ENCODE data around the gene ZDHHC16. TPM values are rescaled to one million over a fixed set of nuclear protein-coding genes. Genes with fewer than 3 reads are reported as not detected.

The ZDHHC16 gene
- polyA plus RNA-seq, 2 donors: 18.1 to 20.5 TPM

DNA sequence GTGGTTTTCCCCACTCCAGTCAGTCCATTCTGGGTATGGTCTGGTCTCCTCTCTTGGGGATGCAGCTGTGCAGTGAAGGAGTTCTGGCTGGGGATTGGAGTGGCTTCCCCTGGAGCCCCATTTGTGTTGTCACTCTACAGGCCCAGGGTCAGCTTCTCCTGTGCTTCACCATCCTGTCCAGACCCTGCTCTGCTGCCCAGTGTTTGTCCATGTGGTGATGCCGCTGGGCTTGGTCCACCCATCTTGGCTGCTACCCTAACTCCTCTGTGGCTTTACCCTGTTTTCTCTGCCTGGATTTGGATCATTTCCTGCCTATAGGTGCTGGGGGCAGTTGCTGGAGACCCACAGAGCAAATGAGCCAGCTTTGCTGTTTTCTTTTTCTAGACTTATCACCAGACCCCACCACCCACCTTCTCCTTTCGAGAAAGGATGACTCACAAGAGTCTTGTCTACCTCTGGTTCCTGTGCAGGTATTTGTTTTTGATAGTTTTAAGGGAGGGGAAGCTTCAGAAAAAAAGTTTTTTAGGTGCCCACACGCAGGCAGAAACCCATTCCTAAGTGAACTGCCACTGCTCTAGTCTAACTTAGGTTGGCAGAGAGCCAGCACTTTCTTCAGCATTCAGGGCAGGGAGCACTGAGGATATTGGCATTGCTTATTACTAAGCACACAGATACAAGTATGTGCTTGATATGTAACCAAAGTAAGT, 8.5 kb downstream of the ZDHHC16 start:
- Histone ChIP-seq H3K4me1 (ENCODE audit: control insufficient read depth in 2 of 2, insufficient read depth in 2 of 2, low read length in 1 of 2) (peaks cover 3 to 5% of the 10 kb centered on the region in 2 donors), H3K27ac (ENCODE audit: low read depth in 2 of 2, low read length in 1 of 2) (peak overlapping the region in 1 of 2 donors; percentile 34), H3K4me3 (ENCODE audit: low read depth in 1 of 2, low read length in 2 of 2) (no peak overlapping the region), H3K27me3 (ENCODE audit: control insufficient read depth in 1 of 2, insufficient read depth in 2 of 2, low read length in 2 of 2) (no peaks in the 10 kb centered on the region), H3K36me3 (ENCODE audit: control insufficient read depth in 2 of 2, insufficient read depth in 2 of 2, low read length in 1 of 2) (peaks cover 22 to 47% of the 10 kb centered on the region in 2 donors), H3K9me3 (ENCODE audit: control insufficient read depth in 2 of 2, insufficient read depth in 1 of 2, low read depth in 1 of 2, low read length in 1 of 2) (no peaks in the 10 kb centered on the region)
- 49 to 61% methylated on average over 3 of the region's 3 CpGs for WGBS, 2 donors

GRCh38 chr10:97456034-97456685, 10.2 kb downstream of the ZDHHC16 start:
- no peak overlapping the region for H3K4me3 ChIP-seq (ENCODE audit: low read depth in 1 of 2, low read length in 2 of 2)
- WGBS, 2 donors: 60 to 82% methylated on average over 5 of the region's 5 CpGs
- no peaks in the 10 kb centered on the region for H3K9me3 ChIP-seq (ENCODE audit: control insufficient read depth in 2 of 2, insufficient read depth in 1 of 2, low read depth in 1 of 2, low read length in 1 of 2)
- no peaks in the 10 kb centered on the region for H3K27me3 ChIP-seq (ENCODE audit: control insufficient read depth in 1 of 2, insufficient read depth in 2 of 2, low read length in 2 of 2)
- H3K27ac ChIP-seq (ENCODE audit: low read depth in 2 of 2, low read length in 1 of 2): no peak overlapping the region
- H3K36me3 ChIP-seq (ENCODE audit: control insufficient read depth in 2 of 2, insufficient read depth in 2 of 2, low read length in 1 of 2): peaks cover 31 to 57% of the 10 kb centered on the region in 2 donors
- H3K4me1 ChIP-seq (ENCODE audit: control insufficient read depth in 2 of 2, insufficient read depth in 2 of 2, low read length in 1 of 2): peaks cover 3 to 5% of the 10 kb centered on the region in 2 donors

DNA sequence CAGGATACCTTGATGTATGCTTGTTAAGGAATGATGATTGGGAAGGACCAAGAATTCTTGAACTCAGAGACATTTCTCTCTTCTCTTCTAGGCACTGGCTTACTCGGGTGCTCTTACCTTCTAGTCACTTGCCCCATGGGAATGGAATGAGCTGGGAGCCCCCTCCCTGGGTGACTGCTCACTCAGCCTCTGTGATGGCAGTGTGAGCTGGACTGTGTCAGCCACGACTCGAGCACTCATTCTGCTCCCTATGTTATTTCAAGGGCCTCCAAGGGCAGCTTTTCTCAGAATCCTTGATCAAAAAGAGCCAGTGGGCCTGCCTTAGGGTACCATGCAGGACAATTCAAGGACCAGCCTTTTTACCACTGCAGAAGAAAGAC, 10.7 kb downstream of the ZDHHC16 start:
- WGBS, 2 donors: 78 to 82% methylated on average over 3 of the region's 3 CpGs
- H3K9me3 ChIP-seq (ENCODE audit: control insufficient read depth in 2 of 2, insufficient read depth in 1 of 2, low read depth in 1 of 2, low read length in 1 of 2): no peaks in the 10 kb centered on the region
- H3K36me3 ChIP-seq (ENCODE audit: control insufficient read depth in 2 of 2, insufficient read depth in 2 of 2, low read length in 1 of 2): peaks cover 31 to 58% of the 10 kb centered on the region in 2 donors
- no peaks in the 10 kb centered on the region for H3K27me3 ChIP-seq (ENCODE audit: control insufficient read depth in 1 of 2, insufficient read depth in 2 of 2, low read length in 2 of 2)
- H3K4me1 ChIP-seq (ENCODE audit: control insufficient read depth in 2 of 2, insufficient read depth in 2 of 2, low read length in 1 of 2): peaks cover 3 to 5% of the 10 kb centered on the region in 2 donors
- no peak overlapping the region for H3K27ac ChIP-seq (ENCODE audit: low read depth in 2 of 2, low read length in 1 of 2)
- H3K4me3 ChIP-seq (ENCODE audit: low read depth in 1 of 2, low read length in 2 of 2): no peak overlapping the region

DNA sequence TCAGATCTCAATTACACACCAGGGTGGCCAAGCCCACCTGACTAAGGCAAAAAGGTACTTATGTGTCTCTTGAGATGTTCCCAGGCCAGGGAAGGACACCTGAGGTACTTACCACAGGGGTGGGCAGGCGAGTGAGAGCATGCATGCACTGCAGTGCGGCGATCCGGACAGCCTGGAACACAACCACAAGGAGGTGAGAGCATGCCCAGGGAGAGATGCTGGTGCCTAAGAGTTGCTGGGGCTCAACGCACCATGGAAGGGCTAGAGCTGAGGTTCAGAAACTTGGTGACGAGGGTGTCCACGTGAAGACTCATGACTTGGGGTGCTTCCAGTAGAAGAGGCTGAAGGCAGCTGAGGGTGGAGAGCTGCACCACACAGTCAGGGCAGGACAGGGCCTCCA, 13.1 kb downstream of the ZDHHC16 start:
- Histone ChIP-seq H3K4me1 (ENCODE audit: control insufficient read depth in 2 of 2, insufficient read depth in 2 of 2, low read length in 1 of 2) (peaks cover 0 to 3% of the 10 kb centered on the region in 2 donors), H3K9me3 (ENCODE audit: control insufficient read depth in 2 of 2, insufficient read depth in 1 of 2, low read depth in 1 of 2, low read length in 1 of 2) (no peaks in the 10 kb centered on the region), H3K27me3 (ENCODE audit: control insufficient read depth in 1 of 2, insufficient read depth in 2 of 2, low read length in 2 of 2) (no peaks in the 10 kb centered on the region), H3K27ac (ENCODE audit: low read depth in 2 of 2, low read length in 1 of 2) (no peak overlapping the region), H3K36me3 (ENCODE audit: control insufficient read depth in 2 of 2, insufficient read depth in 2 of 2, low read length in 1 of 2) (peaks cover 37 to 59% of the 10 kb centered on the region in 2 donors), H3K4me3 (ENCODE audit: low read depth in 1 of 2, low read length in 2 of 2) (no peak overlapping the region)
- 84 to 92% methylated on average over 7 of the region's 7 CpGs for whole genome bisulfite sequencing, 2 donors

DNA sequence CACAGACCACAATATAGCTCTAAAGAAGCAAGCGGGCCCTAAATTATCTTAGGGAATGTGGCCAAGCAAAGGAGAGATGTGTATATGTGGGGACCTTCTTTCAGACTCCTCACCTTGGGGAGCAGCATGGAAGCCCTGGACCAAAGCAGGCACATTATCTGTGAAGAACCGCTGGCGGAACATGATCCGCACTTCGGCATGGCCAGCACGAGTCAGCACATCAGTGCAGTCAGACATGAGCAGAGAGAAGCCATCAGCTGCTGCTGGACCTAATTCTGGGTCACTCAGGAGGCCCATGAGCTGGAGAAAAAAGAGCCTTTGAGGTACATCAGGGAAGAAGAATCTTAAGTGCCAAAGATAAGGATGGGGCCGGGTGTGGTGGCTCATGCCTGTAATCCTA, 14.0 kb downstream of the ZDHHC16 start:
- no peaks in the 10 kb centered on the region for H3K9me3 ChIP-seq (ENCODE audit: control insufficient read depth in 2 of 2, insufficient read depth in 1 of 2, low read depth in 1 of 2, low read length in 1 of 2)
- H3K4me3 ChIP-seq (ENCODE audit: low read depth in 1 of 2, low read length in 2 of 2): no peak overlapping the region
- no peaks in the 10 kb centered on the region for H3K27me3 ChIP-seq (ENCODE audit: control insufficient read depth in 1 of 2, insufficient read depth in 2 of 2, low read length in 2 of 2)
- 76 to 81% methylated on average over 7 of the region's 7 CpGs for WGBS, 2 donors
- peaks cover 40 to 59% of the 10 kb centered on the region in 2 donors for H3K36me3 ChIP-seq (ENCODE audit: control insufficient read depth in 2 of 2, insufficient read depth in 2 of 2, low read length in 1 of 2)
- no peak overlapping the region for H3K27ac ChIP-seq (ENCODE audit: low read depth in 2 of 2, low read length in 1 of 2)
- no peaks in the 10 kb centered on the region for H3K4me1 ChIP-seq (ENCODE audit: control insufficient read depth in 2 of 2, insufficient read depth in 2 of 2, low read length in 1 of 2)

DNA sequence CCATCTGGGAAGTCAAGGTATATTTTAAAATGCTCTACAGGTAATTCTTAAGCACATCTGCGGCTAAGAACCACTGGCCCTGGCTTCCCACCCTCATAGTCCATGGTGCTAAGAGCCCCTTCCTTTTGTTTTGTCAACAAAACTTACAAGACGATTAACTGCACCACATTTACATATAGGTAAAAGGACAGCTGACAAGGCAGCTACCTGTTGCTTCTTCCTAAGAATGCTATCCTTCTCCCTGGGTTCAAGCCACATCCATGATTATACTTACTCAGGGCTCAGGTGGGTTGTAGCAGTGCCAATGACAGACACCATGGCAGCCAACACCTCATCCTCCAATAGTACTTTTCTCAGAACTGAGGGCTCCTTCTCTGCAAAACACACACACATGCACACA, 16.3 kb downstream of the ZDHHC16 start:
- Histone ChIP-seq H3K4me3 (ENCODE audit: low read depth in 1 of 2, low read length in 2 of 2) (no peak overlapping the region), H3K27ac (ENCODE audit: low read depth in 2 of 2, low read length in 1 of 2) (no peak overlapping the region), H3K9me3 (ENCODE audit: control insufficient read depth in 2 of 2, insufficient read depth in 1 of 2, low read depth in 1 of 2, low read length in 1 of 2) (no peaks in the 10 kb centered on the region), H3K27me3 (ENCODE audit: control insufficient read depth in 1 of 2, insufficient read depth in 2 of 2, low read length in 2 of 2) (no peaks in the 10 kb centered on the region), H3K4me1 (ENCODE audit: control insufficient read depth in 2 of 2, insufficient read depth in 2 of 2, low read length in 1 of 2) (no peaks in the 10 kb centered on the region), H3K36me3 (ENCODE audit: control insufficient read depth in 2 of 2, insufficient read depth in 2 of 2, low read length in 1 of 2) (peaks cover 36 to 60% of the 10 kb centered on the region in 2 donors)
- 90 to 92% methylated on average over 2 of the region's 2 CpGs for WGBS, 2 donors

- H3K27me3 ChIP-seq (ENCODE audit: control insufficient read depth in 1 of 2, insufficient read depth in 2 of 2, low read length in 2 of 2): no peaks in the 10 kb centered on the region
- no peaks in the 10 kb centered on the region for H3K4me1 ChIP-seq (ENCODE audit: control insufficient read depth in 2 of 2, insufficient read depth in 2 of 2, low read length in 1 of 2)
- peaks cover 33 to 54% of the 10 kb centered on the region in 2 donors for H3K36me3 ChIP-seq (ENCODE audit: control insufficient read depth in 2 of 2, insufficient read depth in 2 of 2, low read length in 1 of 2)
- H3K27ac ChIP-seq (ENCODE audit: low read depth in 2 of 2, low read length in 1 of 2): no peak overlapping the region
- WGBS, 2 donors: 71 to 78% methylated on average over 4 of the region's 4 CpGs
- no peaks in the 10 kb centered on the region for H3K9me3 ChIP-seq (ENCODE audit: control insufficient read depth in 2 of 2, insufficient read depth in 1 of 2, low read depth in 1 of 2, low read length in 1 of 2)
- no peak overlapping the region for H3K4me3 ChIP-seq (ENCODE audit: low read depth in 1 of 2, low read length in 2 of 2)
These were observed 17.6 kb downstream of the ZDHHC16 start for GRCh38 chr10:97463363-97464132.

DNA sequence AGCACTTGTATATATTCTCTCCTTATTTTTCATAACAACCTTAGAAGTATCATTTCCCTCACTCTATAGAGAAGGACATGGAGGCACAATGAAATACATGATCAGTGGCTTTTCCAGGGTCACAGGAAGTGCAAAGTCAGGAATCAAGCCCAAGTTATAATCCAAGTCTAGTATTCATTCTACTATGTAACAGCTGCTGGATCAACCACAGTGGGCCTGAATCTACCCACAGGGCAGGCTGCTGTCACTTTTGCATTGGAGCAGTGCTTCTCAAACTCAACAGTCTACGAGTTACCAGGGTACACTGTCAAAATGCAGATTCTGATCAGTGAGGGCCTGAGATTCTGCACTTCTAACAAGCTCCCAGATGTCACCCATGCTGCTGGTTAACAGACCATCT, 18.3 kb downstream of the ZDHHC16 start:
- H3K27ac ChIP-seq (ENCODE audit: low read depth in 2 of 2, low read length in 1 of 2): no peak overlapping the region
- WGBS, 2 donors: 46 to 61% methylated on average over 1 of the region's 1 CpG
- H3K36me3 ChIP-seq (ENCODE audit: control insufficient read depth in 2 of 2, insufficient read depth in 2 of 2, low read length in 1 of 2): peaks cover 34 to 55% of the 10 kb centered on the region in 2 donors

DNA sequence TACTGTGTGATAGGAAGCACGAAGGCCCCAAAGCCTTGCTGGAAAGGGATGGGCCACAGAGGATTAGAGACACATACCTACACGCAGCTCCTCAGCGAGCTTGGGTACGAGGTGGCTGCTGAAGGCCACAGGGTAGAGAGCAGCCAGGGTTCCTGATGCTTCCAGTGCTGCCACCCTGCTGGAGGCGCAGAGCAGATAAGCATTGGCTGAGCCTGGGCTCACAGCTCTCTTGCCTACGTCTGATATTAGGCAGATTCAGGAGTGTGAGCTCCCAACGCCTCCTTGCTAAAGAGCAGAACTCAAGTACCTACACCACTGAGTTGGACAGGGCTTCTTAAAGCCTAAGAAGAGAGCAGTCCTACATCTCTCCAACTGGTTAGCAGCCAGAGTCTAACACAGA, 20.0 kb downstream of the ZDHHC16 start:
- Histone ChIP-seq H3K27me3 (ENCODE audit: control insufficient read depth in 1 of 2, insufficient read depth in 2 of 2, low read length in 2 of 2) (no peaks in the 10 kb centered on the region), H3K4me3 (ENCODE audit: low read depth in 1 of 2, low read length in 2 of 2) (no peak overlapping the region), H3K36me3 (ENCODE audit: control insufficient read depth in 2 of 2, insufficient read depth in 2 of 2, low read length in 1 of 2) (peaks cover 34 to 52% of the 10 kb centered on the region in 2 donors), H3K4me1 (ENCODE audit: control insufficient read depth in 2 of 2, insufficient read depth in 2 of 2, low read length in 1 of 2) (peaks cover 0 to 4% of the 10 kb centered on the region in 2 donors), H3K9me3 (ENCODE audit: control insufficient read depth in 2 of 2, insufficient read depth in 1 of 2, low read depth in 1 of 2, low read length in 1 of 2) (no peaks in the 10 kb centered on the region), H3K27ac (ENCODE audit: low read depth in 2 of 2, low read length in 1 of 2) (no peak overlapping the region)
- whole genome bisulfite sequencing, 2 donors: 91 to 98% methylated on average over 7 of the region's 7 CpGs

More for the DNA sequence above, 18.3 kb downstream of the ZDHHC16 start:
- H3K9me3 ChIP-seq (ENCODE audit: control insufficient read depth in 2 of 2, insufficient read depth in 1 of 2, low read depth in 1 of 2, low read length in 1 of 2): no peaks in the 10 kb centered on the region
- peaks cover 0 to 4% of the 10 kb centered on the region in 2 donors for H3K4me1 ChIP-seq (ENCODE audit: control insufficient read depth in 2 of 2, insufficient read depth in 2 of 2, low read length in 1 of 2)
- no peaks in the 10 kb centered on the region for H3K27me3 ChIP-seq (ENCODE audit: control insufficient read depth in 1 of 2, insufficient read depth in 2 of 2, low read length in 2 of 2)
- H3K4me3 ChIP-seq (ENCODE audit: low read depth in 1 of 2, low read length in 2 of 2): no peak overlapping the region
